OCI-LY3 (cell line): ENCODE data around the gene DNAI2.

ENCODE experiments used
- EZH2phosphoT487 ChIP-seq: fragments of 200-600 bp; shearing (Covaris generic); IDR thresholded peaks from 2 replicates; pipeline ENCODE4 v1.6.1; 2018; ENCODE audit warnings: antibody characterized with exemption, mixed run types, low read depth
- TF ChIP-seq, protein P1 (sequence below): fragments of 200-600, 300-600 bp; sonication (generic); IDR thresholded peaks from 2 replicates; pipeline ENCODE4 v1.5.1; 2014; ENCODE audit warnings: antibody characterized with exemption, low read length, low read depth

DNA sequence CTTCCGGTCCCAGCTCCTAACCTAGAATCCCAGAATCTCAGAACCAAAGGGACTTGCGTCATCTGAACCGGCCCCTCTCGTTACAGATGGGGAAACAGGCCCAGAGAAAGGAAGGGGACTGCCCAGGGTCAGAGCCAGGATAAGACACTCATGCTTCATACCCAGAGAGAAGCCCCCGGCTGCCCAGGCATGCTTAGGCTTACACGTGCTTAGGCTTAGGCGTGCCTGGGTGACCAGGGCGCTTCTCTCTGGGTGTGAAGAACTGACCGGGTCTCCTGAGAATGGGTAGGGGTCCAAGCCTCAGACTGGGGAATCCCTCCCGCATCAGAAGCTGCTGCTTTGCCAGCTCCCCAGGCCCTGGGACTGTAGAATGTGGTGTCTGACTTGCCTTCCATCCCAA is 29.9 kb upstream of the DNAI2 start:
- no peak for TF ChIP-seq EZH2phosphoT487
- TF ChIP-seq, protein P1, sequence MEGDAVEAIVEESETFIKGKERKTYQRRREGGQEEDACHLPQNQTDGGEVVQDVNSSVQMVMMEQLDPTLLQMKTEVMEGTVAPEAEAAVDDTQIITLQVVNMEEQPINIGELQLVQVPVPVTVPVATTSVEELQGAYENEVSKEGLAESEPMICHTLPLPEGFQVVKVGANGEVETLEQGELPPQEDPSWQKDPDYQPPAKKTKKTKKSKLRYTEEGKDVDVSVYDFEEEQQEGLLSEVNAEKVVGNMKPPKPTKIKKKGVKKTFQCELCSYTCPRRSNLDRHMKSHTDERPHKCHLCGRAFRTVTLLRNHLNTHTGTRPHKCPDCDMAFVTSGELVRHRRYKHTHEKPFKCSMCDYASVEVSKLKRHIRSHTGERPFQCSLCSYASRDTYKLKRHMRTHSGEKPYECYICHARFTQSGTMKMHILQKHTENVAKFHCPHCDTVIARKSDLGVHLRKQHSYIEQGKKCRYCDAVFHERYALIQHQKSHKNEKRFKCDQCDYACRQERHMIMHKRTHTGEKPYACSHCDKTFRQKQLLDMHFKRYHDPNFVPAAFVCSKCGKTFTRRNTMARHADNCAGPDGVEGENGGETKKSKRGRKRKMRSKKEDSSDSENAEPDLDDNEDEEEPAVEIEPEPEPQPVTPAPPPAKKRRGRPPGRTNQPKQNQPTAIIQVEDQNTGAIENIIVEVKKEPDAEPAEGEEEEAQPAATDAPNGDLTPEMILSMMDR, result no peak
